Measurements from ENCODE around the gene FAM200C. TPM values are rescaled to one million over a fixed set of nuclear protein-coding genes. Genes with fewer than 3 reads are reported as not detected.

The FAM200C gene
- total RNA-seq, 1 experiment from 2014 or later, result 4.2 TPM

GRCh38 chr5:160375701-160376100 is 24.2 kb downstream of the FAM200C start (continued):
- TF ChIP-seq ZNF274 (IDR thresholded peaks at IDR 0.05; ENCODE audit: low read depth, low read length), result no peak
- TF ChIP-seq CBX3 (IDR thresholded peaks at IDR 0.05; ENCODE audit: low read depth), result no peak
- no peak for TF ChIP-seq ZFX (IDR thresholded peaks at IDR 0.05)
- no peak for TF ChIP-seq EZH2 (IDR thresholded peaks at IDR 0.05)
- no peak for TF ChIP-seq EGR1 (IDR thresholded peaks at IDR 0.05; ENCODE audit: low read depth)
- no peak for TF ChIP-seq ELF1 (IDR thresholded peaks at IDR 0.05; ENCODE audit: borderline replicate concordance, low read depth)
- no peak for TF ChIP-seq YY1 (IDR thresholded peaks at IDR 0.05; ENCODE audit: extremely low read depth, insufficient replicate concordance, low read depth, low read length)

- H3K9ac ChIP-seq (ENCODE audit: low read length), result no peak overlapping the region
- intact Hi-C loops (cut with micrococcal nuclease), result no loop called here
- no peaks in the 10 kb centered on the region for H3K79me2 ChIP-seq (ENCODE audit: insufficient read depth, low read length)
- TF ChIP-seq JUND (IDR thresholded peaks at IDR 0.05) (no peak), ZNF274 (IDR thresholded peaks at IDR 0.05; ENCODE audit: low read depth, low read length) (no peak), EZH2phosphoT487 (IDR thresholded peaks at IDR 0.05; ENCODE audit: borderline replicate concordance) (no peak), ZBTB33 (IDR thresholded peaks at IDR 0.05; ENCODE audit: extremely low read depth, insufficient replicate concordance, low read length) (no peak), POLR2AphosphoS5 (IDR thresholded peaks at IDR 0.05; ENCODE audit: low read depth, low read length) (no peak), TCF7L2 (IDR thresholded peaks at IDR 0.05; ENCODE audit: borderline replicate concordance, extremely low read depth, insufficient read depth, insufficient read length) (no peak), ZFX (IDR thresholded peaks at IDR 0.05) (no peak), EGR1 (IDR thresholded peaks at IDR 0.05; ENCODE audit: low read depth) (no peak), CEBPB (IDR thresholded peaks at IDR 0.05; ENCODE audit: low read depth) (no peak), FOSL1 (IDR thresholded peaks at IDR 0.05; ENCODE audit: low read depth) (no peak), ELF1 (IDR thresholded peaks at IDR 0.05; ENCODE audit: borderline replicate concordance, low read depth) (no peak), SP1 (IDR thresholded peaks at IDR 0.05; ENCODE audit: low read depth) (no peak), RAD21 (IDR thresholded peaks at IDR 0.05; ENCODE audit: low read depth) (no peak)
- TF ChIP-seq, protein P1, sequence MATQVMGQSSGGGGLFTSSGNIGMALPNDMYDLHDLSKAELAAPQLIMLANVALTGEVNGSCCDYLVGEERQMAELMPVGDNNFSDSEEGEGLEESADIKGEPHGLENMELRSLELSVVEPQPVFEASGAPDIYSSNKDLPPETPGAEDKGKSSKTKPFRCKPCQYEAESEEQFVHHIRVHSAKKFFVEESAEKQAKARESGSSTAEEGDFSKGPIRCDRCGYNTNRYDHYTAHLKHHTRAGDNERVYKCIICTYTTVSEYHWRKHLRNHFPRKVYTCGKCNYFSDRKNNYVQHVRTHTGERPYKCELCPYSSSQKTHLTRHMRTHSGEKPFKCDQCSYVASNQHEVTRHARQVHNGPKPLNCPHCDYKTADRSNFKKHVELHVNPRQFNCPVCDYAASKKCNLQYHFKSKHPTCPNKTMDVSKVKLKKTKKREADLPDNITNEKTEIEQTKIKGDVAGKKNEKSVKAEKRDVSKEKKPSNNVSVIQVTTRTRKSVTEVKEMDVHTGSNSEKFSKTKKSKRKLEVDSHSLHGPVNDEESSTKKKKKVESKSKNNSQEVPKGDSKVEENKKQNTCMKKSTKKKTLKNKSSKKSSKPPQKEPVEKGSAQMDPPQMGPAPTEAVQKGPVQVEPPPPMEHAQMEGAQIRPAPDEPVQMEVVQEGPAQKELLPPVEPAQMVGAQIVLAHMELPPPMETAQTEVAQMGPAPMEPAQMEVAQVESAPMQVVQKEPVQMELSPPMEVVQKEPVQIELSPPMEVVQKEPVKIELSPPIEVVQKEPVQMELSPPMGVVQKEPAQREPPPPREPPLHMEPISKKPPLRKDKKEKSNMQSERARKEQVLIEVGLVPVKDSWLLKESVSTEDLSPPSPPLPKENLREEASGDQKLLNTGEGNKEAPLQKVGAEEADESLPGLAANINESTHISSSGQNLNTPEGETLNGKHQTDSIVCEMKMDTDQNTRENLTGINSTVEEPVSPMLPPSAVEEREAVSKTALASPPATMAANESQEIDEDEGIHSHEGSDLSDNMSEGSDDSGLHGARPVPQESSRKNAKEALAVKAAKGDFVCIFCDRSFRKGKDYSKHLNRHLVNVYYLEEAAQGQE (IDR thresholded peaks at IDR 0.05; ENCODE audit: low read depth), result no peak
- TF ChIP-seq, protein P2, sequence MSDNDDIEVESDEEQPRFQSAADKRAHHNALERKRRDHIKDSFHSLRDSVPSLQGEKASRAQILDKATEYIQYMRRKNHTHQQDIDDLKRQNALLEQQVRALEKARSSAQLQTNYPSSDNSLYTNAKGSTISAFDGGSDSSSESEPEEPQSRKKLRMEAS (IDR thresholded peaks at IDR 0.05), result no peak
- TF ChIP-seq, protein P3, sequence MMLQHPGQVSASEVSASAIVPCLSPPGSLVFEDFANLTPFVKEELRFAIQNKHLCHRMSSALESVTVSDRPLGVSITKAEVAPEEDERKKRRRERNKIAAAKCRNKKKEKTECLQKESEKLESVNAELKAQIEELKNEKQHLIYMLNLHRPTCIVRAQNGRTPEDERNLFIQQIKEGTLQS (IDR thresholded peaks at IDR 0.05), result no peak
- no peaks in the 10 kb centered on the region for H3K9me3 ChIP-seq (ENCODE audit: control insufficient read depth in 1 of 2, insufficient read depth in 1 of 2, low read depth in 1 of 2, low read length in 2 of 2)
- H3K4me3 ChIP-seq (replicated peaks in 1 of 2; ENCODE audit: low read depth in 1 of 2, low read length in 2 of 2), result no peak overlapping the region
- peaks cover 0 to 7% of the 10 kb centered on the region in 2 experiments; a peak in 1 of 4 replicates for H3K4me1 ChIP-seq (ENCODE audit: control insufficient read depth in 1 of 2, insufficient read depth in 2 of 2, low read length in 2 of 2)
- no peak overlapping the region for H3K27ac ChIP-seq (ENCODE audit: low read depth, low read length)
- H4K20me1 ChIP-seq (ENCODE audit: insufficient read depth), result no peaks in the 10 kb centered on the region
- DNase-seq (ENCODE audit: low read depth, low spot score) (no peak), ATAC-seq (no peak)
- H3K9me2 ChIP-seq (ENCODE audit: insufficient read depth), result no peaks in the 10 kb centered on the region
- no peak overlapping the region for H2AFZ ChIP-seq (ENCODE audit: low read depth, low read length, poor library complexity, severe bottlenecking)
- H3K4me2 ChIP-seq (ENCODE audit: low read length), result no peak overlapping the region
- BruUV-seq (replicated peaks), result no TSS peak
- H3K27me3 ChIP-seq (ENCODE audit: insufficient read depth, low read length), result peaks cover 32% of the 10 kb centered on the region
- RAD21 ChIA-PET (ENCODE audit: low non-redundant PET in 1 of 2, low total read pairs in 2 of 2, uncharacterized antibody in 2 of 2, unreplicated experiment in 2 of 2), result no interaction called here
- H3K36me3 ChIP-seq (ENCODE audit: control insufficient read depth in 1 of 2, insufficient read depth in 2 of 2, low read length in 2 of 2), result no peaks in the 10 kb centered on the region
- POLR2A ChIA-PET, result no interaction called here
- CTCF ChIA-PET, result no interaction called here
Measured at GRCh38 chr5:160375166-160375565, 24.7 kb downstream of the FAM200C start.
